ENCODE data around the gene KSR1. TPM values are rescaled to one million over a fixed set of nuclear protein-coding genes. Genes with fewer than 3 reads are reported as not detected.

KSR1 gene
- total RNA-seq, 1 donor from 2014 or later, result 59.6 TPM

- intact Hi-C loops (cut with DNase I), result no loop called here
- no peaks in the 10 kb centered on the region for H3K36me3 ChIP-seq
- TF ChIP-seq CTCF (IDR thresholded peaks at IDR 0.05), result no peak
- H3K4me3 ChIP-seq, result no peak overlapping the region
- peaks cover 68% of the 10 kb centered on the region for H3K4me1 ChIP-seq
- H3K27ac ChIP-seq, result peak overlapping the region; percentile 88
- H3K27me3 ChIP-seq (ENCODE audit: low read depth), result no peaks in the 10 kb centered on the region
- DNase-seq, result no peak
- no peaks in the 10 kb centered on the region for H3K9me3 ChIP-seq
- no peak for ATAC-seq
Measured at GRCh38 chr17:27495460-27495859, 39.2 kb downstream of the KSR1 start.

GRCh38 chr17:27496005-27496404 lies 39.8 kb downstream of the KSR1 start:
- Histone ChIP-seq H3K4me3 (no peak overlapping the region), H3K4me1 (peaks cover 64% of the 10 kb centered on the region), H3K27me3 (ENCODE audit: low read depth) (no peaks in the 10 kb centered on the region), H3K27ac (no peak overlapping the region), H3K9me3 (no peaks in the 10 kb centered on the region), H3K36me3 (no peaks in the 10 kb centered on the region)
- no peak for DNase-seq
- TF ChIP-seq CTCF (IDR thresholded peaks at IDR 0.05), result no peak
- intact Hi-C loops (cut with DNase I), result no loop called here
- no peak for ATAC-seq

GRCh38 chr17:27496437-27496943 lies 40.2 kb downstream of the KSR1 start:
- no peak for TF ChIP-seq CTCF (IDR thresholded peaks at IDR 0.05)
- Histone ChIP-seq H3K27me3 (ENCODE audit: low read depth) (no peaks in the 10 kb centered on the region), H3K4me1 (peaks cover 62% of the 10 kb centered on the region), H3K4me3 (no peak overlapping the region), H3K9me3 (no peaks in the 10 kb centered on the region), H3K27ac (no peak overlapping the region), H3K36me3 (no peaks in the 10 kb centered on the region)
- intact Hi-C loops (cut with DNase I), result no loop called here
- peak in 1 of 2 donors; percentile 18 for ATAC-seq
- DNase-seq, result no peak

- no peaks in the 10 kb centered on the region for H3K9me3 ChIP-seq
- DNase-seq, result no peak
- no peak overlapping the region for H3K4me3 ChIP-seq
- H3K36me3 ChIP-seq, result no peaks in the 10 kb centered on the region
- no peak overlapping the region for H3K27ac ChIP-seq
- intact Hi-C loops (cut with DNase I), result no loop called here
- H3K4me1 ChIP-seq, result peaks cover 58% of the 10 kb centered on the region
- H3K27me3 ChIP-seq (ENCODE audit: low read depth), result no peaks in the 10 kb centered on the region
- TF ChIP-seq CTCF (IDR thresholded peaks at IDR 0.05), result no peak
- ATAC-seq, result no peak
Measured at GRCh38 chr17:27496971-27497370, 40.7 kb downstream of the KSR1 start.

GRCh38 chr17:27497696-27498095 lies 41.4 kb downstream of the KSR1 start:
- Histone ChIP-seq H3K27me3 (ENCODE audit: low read depth) (no peaks in the 10 kb centered on the region), H3K9me3 (no peaks in the 10 kb centered on the region), H3K4me1 (peaks cover 63% of the 10 kb centered on the region), H3K4me3 (no peak overlapping the region), H3K36me3 (no peaks in the 10 kb centered on the region), H3K27ac (no peak overlapping the region)
- DNase-seq (no peak), ATAC-seq (no peak)
- intact Hi-C loops (cut with DNase I), result no loop called here
- no peak for TF ChIP-seq CTCF (IDR thresholded peaks at IDR 0.05)
